ENCODE data around the gene CAMSAP1.

DNA sequence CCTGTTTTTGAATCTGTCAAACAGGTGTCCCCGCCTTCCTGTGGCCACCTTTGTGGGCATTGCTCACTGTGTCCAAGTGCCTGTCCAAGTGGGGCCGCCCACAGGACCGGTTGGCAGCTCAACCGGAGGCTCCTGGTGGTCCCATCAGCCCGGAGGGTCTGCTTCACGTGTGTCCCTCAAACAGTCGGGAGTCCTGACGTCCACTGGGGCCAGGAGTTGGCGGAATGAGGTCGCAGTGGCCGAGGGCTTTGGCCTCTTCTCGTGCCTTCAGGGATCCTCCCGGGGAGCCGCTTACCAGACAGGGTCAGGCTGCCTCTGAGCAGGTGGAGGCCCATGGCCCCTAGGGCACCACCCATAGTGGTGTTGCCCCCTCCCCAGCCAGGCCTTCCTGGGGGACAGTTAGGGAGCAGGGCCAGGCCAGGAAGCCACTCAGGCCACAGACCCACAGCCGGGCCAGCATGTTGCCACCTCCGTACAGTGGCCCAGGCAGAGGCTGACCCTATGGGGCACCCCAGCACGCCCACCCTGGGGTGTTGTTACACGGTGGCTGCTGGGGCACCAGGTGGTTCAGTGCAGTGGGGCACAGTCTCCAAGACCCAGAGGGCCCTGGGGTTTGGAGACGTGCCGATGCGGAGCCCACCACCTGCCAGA lies 135.8 kb downstream of the CAMSAP1 start:
- TF ChIP-seq, protein P1, sequence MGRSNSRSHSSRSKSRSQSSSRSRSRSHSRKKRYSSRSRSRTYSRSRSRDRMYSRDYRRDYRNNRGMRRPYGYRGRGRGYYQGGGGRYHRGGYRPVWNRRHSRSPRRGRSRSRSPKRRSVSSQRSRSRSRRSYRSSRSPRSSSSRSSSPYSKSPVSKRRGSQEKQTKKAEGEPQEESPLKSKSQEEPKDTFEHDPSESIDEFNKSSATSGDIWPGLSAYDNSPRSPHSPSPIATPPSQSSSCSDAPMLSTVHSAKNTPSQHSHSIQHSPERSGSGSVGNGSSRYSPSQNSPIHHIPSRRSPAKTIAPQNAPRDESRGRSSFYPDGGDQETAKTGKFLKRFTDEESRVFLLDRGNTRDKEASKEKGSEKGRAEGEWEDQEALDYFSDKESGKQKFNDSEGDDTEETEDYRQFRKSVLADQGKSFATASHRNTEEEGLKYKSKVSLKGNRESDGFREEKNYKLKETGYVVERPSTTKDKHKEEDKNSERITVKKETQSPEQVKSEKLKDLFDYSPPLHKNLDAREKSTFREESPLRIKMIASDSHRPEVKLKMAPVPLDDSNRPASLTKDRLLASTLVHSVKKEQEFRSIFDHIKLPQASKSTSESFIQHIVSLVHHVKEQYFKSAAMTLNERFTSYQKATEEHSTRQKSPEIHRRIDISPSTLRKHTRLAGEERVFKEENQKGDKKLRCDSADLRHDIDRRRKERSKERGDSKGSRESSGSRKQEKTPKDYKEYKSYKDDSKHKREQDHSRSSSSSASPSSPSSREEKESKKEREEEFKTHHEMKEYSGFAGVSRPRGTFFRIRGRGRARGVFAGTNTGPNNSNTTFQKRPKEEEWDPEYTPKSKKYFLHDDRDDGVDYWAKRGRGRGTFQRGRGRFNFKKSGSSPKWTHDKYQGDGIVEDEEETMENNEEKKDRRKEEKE (IDR thresholded peaks at IDR 0.05): no peak
- TF ChIP-seq CREB1 (IDR thresholded peaks at IDR 0.05; ENCODE audit: low read depth) (no peak), ZNF274 (IDR thresholded peaks at IDR 0.05; ENCODE audit: insufficient read depth, insufficient read length) (no peak), FOXM1 (IDR thresholded peaks at IDR 0.05; ENCODE audit: low read depth, low read length) (no peak), RFX5 (IDR thresholded peaks at IDR 0.05; ENCODE audit: low read depth, low read length) (no peak), BCL11A (IDR thresholded peaks at IDR 0.05; ENCODE audit: low read depth, low read length) (no peak)
- TF ChIP-seq, protein P2, sequence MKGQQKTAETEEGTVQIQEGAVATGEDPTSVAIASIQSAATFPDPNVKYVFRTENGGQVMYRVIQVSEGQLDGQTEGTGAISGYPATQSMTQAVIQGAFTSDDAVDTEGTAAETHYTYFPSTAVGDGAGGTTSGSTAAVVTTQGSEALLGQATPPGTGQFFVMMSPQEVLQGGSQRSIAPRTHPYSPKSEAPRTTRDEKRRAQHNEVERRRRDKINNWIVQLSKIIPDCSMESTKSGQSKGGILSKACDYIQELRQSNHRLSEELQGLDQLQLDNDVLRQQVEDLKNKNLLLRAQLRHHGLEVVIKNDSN (IDR thresholded peaks at IDR 0.05; ENCODE audit: borderline replicate concordance, extremely low read length, insufficient read depth, low read depth, low read length): no peak
- TF ChIP-seq, protein P3, sequence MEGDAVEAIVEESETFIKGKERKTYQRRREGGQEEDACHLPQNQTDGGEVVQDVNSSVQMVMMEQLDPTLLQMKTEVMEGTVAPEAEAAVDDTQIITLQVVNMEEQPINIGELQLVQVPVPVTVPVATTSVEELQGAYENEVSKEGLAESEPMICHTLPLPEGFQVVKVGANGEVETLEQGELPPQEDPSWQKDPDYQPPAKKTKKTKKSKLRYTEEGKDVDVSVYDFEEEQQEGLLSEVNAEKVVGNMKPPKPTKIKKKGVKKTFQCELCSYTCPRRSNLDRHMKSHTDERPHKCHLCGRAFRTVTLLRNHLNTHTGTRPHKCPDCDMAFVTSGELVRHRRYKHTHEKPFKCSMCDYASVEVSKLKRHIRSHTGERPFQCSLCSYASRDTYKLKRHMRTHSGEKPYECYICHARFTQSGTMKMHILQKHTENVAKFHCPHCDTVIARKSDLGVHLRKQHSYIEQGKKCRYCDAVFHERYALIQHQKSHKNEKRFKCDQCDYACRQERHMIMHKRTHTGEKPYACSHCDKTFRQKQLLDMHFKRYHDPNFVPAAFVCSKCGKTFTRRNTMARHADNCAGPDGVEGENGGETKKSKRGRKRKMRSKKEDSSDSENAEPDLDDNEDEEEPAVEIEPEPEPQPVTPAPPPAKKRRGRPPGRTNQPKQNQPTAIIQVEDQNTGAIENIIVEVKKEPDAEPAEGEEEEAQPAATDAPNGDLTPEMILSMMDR (IDR thresholded peaks at IDR 0.05 in 2 of 3, conservative IDR thresholded peaks at IDR 0.05 in 1 of 3; ENCODE audit: control insufficient read depth in 2 of 3, extremely low read depth in 1 of 3, insufficient read depth in 1 of 3, low read depth in 3 of 3, low read length in 3 of 3): no peak
